NCI-H345 treated with DMSO at 0.1 percent for 48 hours (cell line): Measurements from ENCODE around the gene NPLOC4.

ENCODE experiments used
- DNase-seq: peaks from one replicate; lab custom pipeline; 2025; ENCODE audit not compliant: unreplicated experiment; lab: John Stamatoyannopoulos, UW

Gene NPLOC4

DNA sequence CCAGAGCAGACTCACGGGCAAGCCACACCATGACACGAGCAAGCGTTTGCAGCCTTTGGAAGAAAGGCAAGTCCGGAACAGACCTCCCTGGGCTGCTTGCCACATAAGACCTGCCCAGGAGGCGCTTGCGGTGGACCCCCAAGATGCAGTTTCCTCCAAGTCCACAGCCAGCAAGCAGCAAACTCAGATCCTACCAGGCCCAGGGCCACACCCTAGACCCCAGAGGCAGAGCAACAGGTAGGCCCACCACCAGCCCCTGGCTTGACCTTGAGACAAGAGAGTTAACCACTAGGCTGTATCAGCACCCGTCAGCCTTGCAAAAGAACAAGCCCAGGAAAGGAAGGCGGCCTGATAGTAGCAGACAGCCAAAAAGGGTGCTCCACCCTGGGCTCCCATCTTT lies 87.1 kb downstream of the NPLOC4 start:
- no peak for DNase-seq

DNA sequence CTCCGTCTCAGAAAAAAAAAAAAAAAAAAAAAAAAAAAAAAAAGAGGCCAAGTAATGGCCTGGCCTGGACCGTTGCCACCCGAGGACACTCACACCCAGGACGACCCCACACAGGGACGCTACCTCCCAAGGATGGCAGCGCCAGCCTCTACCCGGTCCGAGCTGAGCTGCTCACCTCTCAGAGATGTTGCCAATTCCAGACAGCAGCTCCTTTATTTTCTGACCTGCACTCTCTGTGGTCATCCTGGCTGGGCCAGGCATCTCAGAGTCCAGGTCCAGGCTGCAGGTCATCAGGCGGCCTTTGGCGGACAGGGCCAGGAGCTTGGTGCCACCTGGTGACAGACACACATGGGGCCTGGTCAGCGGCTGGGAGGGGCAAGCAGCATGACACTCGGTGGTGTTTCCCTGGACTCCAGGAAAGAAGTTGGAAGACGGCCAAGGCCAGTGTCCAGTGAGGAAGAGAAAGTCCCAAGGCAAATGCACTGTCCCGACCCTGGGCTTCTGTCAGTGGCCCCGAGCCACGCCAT lies 87.8 kb downstream of the NPLOC4 start:
- no peak for DNase-seq

DNA sequence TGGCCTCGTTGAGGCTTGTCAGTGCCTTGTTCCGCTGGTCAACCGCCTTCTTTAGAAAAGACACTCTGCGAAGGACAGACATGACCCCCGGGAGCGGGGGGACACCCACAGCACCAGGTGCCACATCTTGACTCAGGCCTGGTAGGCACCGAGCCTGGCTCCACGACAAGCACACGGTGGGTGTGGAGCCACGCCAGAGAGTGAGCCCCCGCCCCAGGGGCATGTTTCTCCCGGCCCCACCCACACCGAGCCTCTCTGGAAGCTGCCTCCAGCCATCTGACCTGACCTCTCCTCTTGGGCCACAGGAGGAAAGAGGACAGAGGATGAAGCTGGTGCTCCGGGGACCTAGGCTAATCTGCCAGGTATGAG lies 89.3 kb downstream of the NPLOC4 start:
- no peak for DNase-seq

DNA sequence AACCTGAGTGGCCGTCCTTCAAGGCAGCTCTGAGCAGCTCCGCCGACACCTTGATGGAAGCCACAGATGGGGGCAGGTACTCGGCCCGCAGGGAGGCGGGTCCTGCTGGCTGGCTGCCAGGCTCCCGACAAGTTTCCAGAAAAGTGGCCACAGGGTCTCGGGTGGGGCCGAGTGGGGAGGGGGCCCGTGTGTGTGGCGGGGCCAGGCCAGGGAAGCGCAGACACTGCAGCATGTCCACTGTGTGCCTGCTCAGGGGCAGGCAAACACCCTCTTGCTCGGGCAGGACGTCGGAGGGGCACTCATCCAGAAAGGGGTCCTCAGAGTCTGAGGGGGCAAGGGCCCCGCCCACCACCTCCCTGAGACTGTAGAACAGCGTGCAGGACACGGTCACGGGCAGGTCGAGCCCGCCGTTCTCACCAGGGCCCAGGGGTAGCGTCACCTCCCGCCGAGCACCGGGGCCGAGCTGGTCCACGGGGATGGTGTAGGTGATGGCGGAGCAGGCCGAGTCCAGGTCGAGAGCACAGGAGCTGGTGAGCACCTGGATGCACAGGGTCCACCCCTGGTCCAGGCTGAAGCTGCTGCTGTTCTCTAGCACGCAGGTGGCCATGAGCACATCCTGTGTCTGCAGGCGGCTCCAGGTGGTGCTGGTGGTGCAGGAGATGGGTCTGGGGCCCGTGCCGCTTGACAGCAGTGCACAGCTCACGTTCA lies 89.9 kb downstream of the NPLOC4 start:
- no peak for DNase-seq

DNA sequence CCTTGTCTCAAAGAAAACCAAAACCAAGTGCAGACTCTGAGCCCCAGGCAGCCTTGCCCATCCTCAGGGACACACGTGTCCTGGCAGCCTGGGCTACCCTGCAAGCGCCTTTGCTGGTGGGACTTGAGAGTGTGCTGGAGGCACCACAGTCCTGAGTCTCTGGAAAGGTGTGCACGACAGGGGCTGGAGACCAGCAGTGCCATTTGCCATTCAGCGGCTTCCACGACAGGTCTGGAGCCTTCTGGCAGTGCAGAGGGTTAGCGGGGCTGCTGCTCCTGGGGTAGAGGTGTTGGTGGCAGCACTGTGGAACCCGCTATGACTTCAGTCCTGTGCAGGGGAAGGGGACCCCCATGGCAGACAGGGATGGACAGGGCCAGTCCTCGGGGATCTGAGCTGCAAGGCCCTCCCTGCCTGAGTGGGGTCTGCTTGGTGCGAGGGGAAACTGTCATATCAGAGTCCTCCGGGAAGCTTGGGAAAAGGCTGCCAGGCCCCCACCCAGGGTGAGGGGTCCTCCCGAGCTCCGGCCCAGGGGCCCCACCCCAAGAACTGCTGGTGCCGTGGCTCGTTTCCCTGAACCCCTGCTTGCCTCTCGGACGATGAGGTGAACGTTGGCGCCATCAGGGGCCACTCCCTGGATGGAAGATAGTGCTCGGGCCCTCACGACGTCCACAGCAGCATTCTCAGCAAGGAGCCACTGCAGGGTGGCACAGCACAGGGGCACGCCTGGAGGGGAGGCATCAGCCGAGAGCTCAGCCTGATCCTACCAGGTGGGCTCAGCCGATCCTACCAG lies 91.6 kb downstream of the NPLOC4 start:
- DNase-seq = no peak

DNA sequence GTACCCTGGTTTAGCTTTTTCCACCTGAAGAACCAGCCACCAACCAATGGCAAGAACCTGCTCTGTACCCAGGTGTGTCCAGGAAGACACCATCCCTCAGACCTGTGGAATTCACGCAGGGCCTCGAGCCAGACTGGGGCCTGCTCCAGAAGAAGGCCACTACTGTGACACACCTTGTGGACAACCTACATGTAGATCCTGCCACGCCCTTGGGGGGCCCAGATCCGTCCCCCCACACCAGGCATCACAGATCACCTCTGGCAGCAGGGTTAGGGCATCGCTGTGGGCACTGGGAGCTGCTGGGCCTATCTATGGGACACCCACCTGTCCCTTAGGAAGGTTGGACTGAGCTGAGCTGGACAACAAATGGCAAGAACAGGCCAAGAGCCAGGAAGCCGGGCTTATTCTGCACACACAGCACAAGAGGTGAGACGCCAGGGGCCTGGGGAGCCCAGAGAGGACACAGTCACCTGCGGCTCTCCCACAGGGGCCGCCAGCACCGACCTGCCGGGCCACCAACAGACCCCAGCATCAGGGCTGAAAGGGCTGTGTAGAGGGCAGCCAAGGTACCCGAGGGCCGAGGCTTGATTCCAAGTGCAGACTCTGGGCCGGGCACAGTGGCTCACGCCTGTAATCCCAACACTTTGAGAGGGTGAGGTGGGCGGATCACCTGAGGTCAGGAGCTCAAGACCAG lies 92.5 kb downstream of the NPLOC4 start:
- DNase-seq = no peak

DNA sequence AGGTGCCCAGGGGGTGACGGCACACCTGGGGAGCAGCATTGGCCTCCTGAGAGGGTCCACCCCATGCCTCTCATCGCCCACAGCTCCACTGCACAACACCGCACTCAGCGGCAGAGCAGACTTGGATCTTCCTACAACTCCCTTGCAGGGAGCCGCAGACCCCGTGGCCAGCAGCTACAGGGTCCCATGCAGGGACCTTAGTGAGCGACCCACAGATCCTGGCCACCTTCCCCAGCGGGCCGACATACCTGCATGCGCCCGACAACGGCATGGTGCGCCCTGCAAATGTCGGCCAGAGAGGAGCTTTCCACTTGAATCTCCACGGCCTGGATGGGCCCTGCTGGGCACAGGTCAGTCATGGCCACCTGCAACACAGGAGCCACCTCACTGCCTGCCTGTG lies 93.2 kb downstream of the NPLOC4 start:
- DNase-seq = no peak

DNA sequence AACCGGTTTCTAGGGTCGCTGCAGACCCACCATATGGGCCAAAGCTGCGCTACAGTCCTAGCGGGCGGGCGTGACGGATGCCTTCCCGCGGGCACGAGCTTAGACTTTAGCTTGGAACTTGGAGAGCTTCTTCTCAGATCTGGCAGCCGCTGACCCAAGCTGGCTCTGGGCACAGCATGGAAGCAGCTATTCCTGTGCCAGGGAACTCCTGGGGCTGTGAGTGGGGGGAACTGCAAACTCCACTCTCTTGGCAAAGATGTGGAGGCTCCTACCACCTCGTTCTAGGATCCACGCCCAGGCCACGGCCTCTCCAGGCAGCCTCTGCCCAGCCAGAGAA lies 93.6 kb downstream of the NPLOC4 start:
- no peak for DNase-seq

DNA sequence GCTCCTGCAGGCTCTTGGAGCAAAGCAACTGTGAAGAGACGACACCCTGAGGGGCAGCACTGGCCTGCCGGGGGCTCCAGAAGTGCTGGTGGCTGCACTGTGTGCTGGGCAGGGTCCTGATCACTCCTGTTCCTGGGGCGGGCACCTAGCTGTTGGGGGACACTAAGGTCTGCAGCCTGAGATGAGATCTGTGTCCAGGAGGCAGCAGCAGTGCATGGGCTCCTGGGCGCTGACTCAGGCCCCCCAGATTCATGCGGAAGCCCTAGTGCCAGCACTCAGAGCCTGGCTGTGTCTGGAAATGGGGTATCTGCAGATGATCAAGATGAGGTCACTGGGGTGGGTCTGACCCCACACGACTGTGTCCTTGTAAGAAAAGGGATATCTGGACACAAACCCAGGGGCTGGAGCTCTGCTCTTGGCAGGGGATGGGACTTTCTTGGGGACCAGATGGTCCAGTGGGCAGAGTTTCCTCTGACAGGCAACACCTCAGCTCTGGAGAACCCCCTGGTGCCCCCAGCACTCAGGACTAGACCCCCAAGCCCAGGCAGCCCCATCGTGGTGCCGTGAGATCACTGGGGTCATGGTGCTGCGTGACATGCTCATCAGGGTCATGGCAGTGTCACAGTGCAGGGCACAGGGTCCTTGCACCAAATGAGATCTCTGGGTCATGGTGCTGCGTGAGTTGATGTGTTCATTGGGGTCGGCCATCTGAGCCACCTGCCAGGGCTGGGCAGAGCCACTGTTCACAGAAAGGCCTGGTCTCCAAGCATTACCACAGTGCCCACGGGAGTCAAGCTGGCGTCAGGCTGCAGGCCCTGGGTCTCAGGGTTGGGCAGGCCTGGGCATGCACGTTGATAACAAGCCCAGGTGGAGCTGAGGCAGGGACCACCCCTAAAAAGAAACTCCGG lies 94.2 kb downstream of the NPLOC4 start:
- DNase-seq = no peak

DNA sequence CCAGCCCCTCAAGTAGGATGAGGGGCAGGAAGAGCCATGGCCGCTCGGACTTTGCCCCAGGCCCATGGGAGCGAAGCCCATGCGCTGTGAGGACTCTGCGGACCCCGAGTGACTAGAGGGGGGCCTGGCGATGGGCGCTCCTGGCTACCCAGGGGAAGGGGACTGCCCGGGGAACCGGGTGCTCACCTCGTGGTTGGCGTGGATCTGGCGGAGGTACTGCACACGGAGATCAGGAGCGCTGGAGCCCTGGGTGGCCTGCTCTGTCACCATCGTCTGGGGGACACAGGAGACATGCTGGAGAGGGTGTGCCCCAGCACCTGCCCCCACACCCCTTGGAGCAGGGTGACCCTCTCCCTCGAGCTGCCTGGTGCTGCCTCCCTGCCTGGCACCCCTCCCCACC lies 95.8 kb downstream of the NPLOC4 start:
- no peak for DNase-seq

DNA sequence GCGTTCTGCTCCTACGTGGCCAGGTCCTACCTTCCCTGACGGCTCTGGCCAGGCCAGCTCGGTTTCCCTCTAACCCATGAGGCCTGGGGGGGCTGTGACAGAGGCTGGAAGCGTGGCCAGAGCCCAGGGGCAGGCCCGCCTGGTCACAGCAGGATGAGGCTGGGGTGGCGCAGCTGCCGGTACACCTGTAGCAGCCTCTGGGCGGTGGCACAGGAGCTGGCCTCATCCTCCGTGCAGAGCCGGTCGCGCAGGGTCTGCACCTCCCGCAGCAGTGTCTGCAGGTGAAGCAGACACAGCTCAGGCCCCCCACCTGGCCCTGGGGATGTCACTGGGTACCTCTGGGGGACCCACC lies 96.3 kb downstream of the NPLOC4 start:
- DNase-seq = no peak

DNA sequence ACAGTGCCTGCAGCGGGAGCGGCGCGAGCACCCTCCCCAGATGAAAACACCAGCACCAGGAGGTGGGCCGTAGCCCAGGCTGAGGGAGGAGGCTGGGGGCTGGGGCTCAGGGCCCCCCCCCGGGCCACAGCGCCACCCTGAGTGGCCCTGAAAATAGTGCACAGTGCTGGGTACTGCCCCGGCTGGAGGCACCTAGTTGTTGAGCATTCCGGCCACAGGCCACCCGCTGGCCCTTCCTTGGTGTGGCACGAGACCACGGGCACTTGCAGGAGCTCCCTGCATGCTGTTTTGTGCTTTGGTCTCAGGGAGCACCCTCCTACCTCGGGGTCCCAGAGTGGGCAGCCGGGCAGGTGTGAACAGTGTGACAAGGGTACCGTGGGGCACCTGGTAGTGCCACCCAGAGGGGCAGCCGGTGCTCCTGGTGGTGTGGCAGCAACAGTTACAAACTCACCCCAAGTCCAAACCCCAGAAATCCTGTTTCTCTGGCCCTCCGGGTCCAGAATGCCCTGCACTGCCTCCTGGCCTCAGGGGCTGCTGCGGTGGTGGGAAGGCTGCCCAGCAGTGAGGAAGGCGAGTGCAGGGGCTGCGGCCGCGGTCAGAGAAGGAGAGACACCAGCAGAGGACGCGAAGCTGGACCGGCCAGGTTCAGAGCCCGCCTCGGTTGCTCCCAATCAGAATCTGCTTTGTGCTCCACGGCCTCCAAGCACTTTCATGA lies 96.8 kb downstream of the NPLOC4 start:
- DNase-seq = no peak

DNA sequence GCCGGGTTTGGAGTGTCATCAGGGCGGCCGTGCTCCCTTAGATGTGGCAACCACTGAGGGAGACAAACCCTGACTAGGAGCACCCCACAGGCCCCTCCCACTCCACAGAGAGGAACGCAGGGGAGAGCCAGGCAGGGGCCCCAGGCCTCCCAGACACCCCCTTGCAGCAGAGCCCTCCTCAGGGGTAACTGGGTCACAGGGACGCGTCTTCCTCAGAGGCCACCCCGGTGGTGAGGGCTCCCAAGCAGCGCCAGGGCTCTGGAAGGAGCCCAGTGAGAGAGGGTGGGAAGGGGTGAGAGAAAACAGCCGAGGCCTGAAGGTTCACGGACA lies 97.4 kb downstream of the NPLOC4 start:
- DNase-seq = no peak

DNA sequence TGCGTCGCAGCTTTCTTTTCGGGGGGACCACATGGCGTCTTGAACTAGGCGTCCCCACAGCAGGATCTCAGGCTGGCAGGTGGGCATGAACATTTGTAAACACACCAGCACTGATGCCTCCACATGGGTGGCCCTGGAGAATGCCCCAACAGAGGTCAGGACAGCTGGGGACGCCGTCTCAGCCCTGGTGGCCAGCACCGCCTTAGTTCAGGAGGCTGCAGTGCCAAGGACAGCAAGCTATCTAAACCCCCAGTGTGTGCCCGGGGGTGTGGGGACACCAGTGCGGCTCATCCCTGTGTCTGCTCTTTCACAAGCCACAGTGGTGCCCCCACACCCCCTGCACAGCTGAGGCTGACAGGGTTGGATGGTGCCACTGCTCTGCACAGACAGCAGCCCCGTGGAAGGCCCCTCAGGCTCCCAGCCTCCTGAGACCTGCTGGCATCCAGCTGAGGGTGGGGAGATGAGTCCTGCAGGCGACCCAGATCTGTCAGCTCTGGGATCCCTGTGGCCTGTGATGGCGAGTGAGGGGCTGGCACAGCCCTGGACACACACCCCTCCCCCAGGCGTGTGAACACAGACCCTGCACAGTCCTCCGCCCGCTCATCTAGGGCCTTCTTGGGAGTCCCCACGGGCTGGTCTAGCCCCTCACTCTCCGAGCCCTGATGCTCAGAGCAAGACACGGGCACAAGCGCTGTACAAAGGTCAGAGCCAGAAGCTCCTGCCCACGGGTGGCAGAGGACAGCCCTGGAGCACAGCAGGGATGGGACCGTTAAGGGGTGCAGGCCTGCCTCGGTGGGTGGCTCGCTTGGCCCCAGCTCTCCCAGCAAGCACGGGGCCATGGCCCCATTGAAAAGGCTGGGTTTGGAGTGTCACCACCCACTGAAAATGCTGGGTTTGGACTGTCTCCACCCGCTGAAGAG lies 98.0 kb downstream of the NPLOC4 start:
- no peak for DNase-seq

DNA sequence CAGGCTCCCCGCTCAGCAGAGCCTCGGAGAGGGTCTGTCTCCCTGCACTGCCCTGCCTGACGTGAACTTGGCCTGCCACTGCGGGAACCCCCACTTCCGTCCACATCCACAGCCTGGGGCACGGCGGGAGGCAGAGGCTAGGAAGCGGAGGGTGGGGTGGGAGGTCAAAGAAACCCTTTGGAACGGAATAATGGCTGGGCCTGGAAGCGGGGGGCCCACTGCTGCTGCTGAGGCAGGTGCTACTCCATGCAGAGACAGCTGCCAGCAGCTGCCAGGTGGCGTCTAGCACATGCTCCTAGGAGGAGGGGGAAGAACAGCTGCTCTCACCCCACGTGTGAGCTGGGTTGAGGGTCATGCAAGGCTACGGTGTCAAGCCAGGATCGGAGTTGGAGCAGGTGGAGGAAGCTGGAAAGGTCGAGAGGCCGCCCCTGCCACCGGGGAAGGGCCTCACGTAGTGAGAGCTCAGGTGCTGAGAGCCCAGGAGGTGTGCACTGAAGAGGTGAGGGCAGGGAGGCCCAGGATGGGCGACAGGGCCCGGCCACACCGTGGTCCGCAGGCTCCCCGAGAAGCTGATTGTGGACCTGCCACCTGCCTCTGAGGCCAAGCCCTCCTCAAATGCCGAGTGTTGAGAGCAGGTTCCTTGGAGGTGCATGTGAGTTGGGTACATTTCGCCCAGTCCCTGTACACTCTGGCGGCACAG lies 98.9 kb downstream of the NPLOC4 start:
- peak; percentile 78 for DNase-seq

DNA sequence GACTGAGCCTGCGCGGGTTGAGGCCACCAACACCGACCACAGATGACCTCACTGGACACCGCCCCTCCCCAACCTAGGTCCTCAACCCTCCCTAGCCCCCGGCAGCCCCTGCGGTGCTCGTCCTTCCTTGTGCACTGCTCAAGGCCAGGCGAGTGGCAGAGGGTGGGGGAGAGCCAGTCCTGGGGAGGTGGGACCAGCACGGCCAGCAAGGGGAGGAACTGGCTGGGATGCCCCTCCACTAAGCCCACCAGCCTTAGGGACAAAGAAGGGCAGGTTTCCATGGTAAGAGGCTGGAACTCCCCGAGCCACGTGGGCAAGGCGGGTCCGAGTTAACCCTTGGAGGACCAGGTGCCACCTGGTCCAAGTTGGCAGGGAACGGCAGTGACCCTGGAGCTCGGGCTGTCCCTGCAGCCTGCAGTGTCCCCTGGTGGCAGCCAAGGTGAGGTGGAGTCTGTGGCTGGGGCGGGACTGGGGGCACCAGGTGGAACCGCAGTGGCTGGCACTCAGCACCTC lies 99.5 kb downstream of the NPLOC4 start:
- peak; percentile 78 for DNase-seq

DNA sequence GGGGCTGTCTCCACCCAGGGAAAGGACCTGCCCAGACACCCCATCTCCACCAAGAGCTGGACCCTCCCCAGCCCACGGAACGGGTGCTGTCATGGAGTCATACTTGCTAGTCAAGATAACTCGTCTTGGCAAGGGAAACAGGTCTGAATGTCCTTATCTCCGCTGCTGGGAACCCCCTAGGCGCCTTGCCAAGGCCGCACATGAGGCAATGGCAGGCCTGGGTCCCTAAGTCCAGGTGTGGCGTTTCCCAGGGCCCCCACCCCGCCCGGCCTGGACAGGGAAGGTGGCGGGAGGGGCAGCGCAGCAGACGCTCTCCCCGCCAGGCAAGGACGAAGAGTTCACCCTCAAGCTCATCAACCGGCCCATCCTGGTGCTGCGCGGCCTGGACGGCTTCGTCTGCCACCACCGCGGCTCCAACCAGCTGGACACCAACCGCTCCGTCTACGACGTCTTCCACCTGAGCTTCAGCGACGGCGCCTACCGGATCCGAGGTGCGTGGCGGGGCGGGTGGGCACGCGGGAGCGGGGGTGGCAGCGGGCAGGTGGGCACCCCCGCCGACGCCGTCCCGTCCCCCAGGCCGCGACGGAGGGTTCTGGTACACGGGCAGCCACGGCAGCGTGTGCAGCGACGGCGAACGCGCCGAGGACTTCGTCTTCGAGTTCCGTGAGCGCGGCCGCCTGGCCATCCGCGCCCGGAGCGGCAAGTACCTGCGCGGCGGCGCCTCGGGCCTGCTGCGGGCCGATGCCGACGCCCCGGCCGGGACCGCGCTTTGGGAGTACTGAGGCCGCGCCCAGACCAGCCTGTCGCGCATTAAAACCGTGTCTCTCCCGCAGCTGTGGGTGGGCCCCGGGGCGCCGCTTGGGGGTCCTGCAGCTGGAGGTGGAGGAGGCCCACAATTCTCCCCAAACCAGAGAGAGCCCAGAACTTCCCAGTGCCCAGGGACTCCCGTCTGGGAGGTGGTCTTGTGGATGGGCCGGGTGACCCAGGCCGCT lies 100.3 kb downstream of the NPLOC4 start:
- no peak for DNase-seq
